CD4-positive, alpha-beta T cell treated with Interleukin-6 at 100 ng/mL for 8 hours (primary cell): ENCODE data around the gene FOXJ1.

Experiments used
- DNase-seq: peaks from one replicate; pipeline ENCODE4 v3.0.0-alpha.2; 2020; ENCODE audit warnings: mixed read lengths, low spot score

The FOXJ1 gene

GRCh38 chr17:76123749-76124581, 17.1 kb downstream of the FOXJ1 start:
- DNase-seq, result no peak

GRCh38 chr17:76123191-76123499, 17.9 kb downstream of the FOXJ1 start:
- DNase-seq, result no peak

GRCh38 chr17:76122431-76123190, 18.4 kb downstream of the FOXJ1 start:
- no peak for DNase-seq

GRCh38 chr17:76121932-76122430, 19.1 kb downstream of the FOXJ1 start:
- DNase-seq, result no peak

- no peak for DNase-seq
Observed at GRCh38 chr17:76120658-76121008, 20.4 kb downstream of the FOXJ1 start.

- DNase-seq, result no peak
Observed at GRCh38 chr17:76119409-76120371, 21.4 kb downstream of the FOXJ1 start.

- DNase-seq, result no peak
Observed at GRCh38 chr17:76115138-76115754, 25.8 kb downstream of the FOXJ1 start.

- no peak for DNase-seq
Observed at GRCh38 chr17:76111956-76112355, 29.1 kb downstream of the FOXJ1 start.

GRCh38 chr17:76107509-76107908, 33.5 kb downstream of the FOXJ1 start:
- DNase-seq, result no peak

- DNase-seq, result no peak
Observed at GRCh38 chr17:76106703-76107102, 34.3 kb downstream of the FOXJ1 start.

- no peak for DNase-seq
Observed at GRCh38 chr17:76104896-76105231, 36.2 kb downstream of the FOXJ1 start.

GRCh38 chr17:76104140-76104895, 36.7 kb downstream of the FOXJ1 start:
- no peak for DNase-seq

- peak; percentile 92 for DNase-seq
Observed at GRCh38 chr17:76103274-76104139, 37.5 kb downstream of the FOXJ1 start, which contains the start of gene EXOC7. Gene EXOC7 (minus strand): TSS chr17:76103787. CDS start chr17:76103692, 95 bp downstream.

- no peak for DNase-seq
Observed at GRCh38 chr17:76102944-76103273, 38.1 kb downstream of the FOXJ1 start.

GRCh38 chr17:76097716-76098295, 43.2 kb downstream of the FOXJ1 start:
- DNase-seq, result no peak

GRCh38 chr17:76095943-76096342, 45.1 kb downstream of the FOXJ1 start:
- DNase-seq, result no peak

GRCh38 chr17:76094046-76094445, 47.0 kb downstream of the FOXJ1 start:
- no peak for DNase-seq

- DNase-seq, result no peak
Observed at GRCh38 chr17:76092526-76093413, 48.3 kb downstream of the FOXJ1 start.
